Retinal pigment epithelial cell (primary cell): ENCODE data around the gene KRTAP4-11.
"Not testable (repeated sequence)": the region's sequence is repeated elsewhere in the genome, so short reads cannot be mapped to it uniquely, and the experiment has no call there.

Source experiments
- DNase-seq: peaks from one replicate; pipeline ENCODE4 v3.0.0-alpha.2; 2010; ENCODE audit warnings: low read depth
- H3K4me3 ChIP-seq: 2 replicates; pipeline ENCODE4 v1.5.1; 2011; ENCODE audit warnings: mild to moderate bottlenecking, low read length, control low read depth, moderate library complexity
- CTCF ChIP-seq: conservative IDR thresholded peaks from 2 replicates; pipeline ENCODE4 v1.5.1; 2011; ENCODE audit warnings: low read depth, low read length, control low read depth, inconsistent platforms

The KRTAP4-11 gene

GRCh38 chr17:41133880-41134735 lies 15.9 kb upstream of the KRTAP4-11 start:
- no peak for TF ChIP-seq CTCF
- no peak for DNase-seq

GRCh38 chr17:41131979-41132378 lies 13.8 kb upstream of the KRTAP4-11 start:
- DNase-seq, result no peak
- H3K4me3 ChIP-seq, result no peak overlapping the region
- TF ChIP-seq CTCF, result no peak

More at GRCh38 chr17:41133880-41134735, 15.9 kb upstream of the KRTAP4-11 start:
- H3K4me3 ChIP-seq, result no peak overlapping the region

GRCh38 chr17:41127371-41127770 lies 9.2 kb upstream of the KRTAP4-11 start:
- no peak for TF ChIP-seq CTCF
- DNase-seq, result no peak

GRCh38 chr17:41126412-41126811 lies 8.2 kb upstream of the KRTAP4-11 start:
- no peak for TF ChIP-seq CTCF
- H3K4me3 ChIP-seq, result no peak overlapping the region
- no peak for DNase-seq

More at GRCh38 chr17:41127371-41127770, 9.2 kb upstream of the KRTAP4-11 start:
- no peak overlapping the region for H3K4me3 ChIP-seq

- no peak for DNase-seq
- TF ChIP-seq CTCF, result no peak
Observed at GRCh38 chr17:41125064-41125463, 6.9 kb upstream of the KRTAP4-11 start.

GRCh38 chr17:41123991-41124371 lies 5.8 kb upstream of the KRTAP4-11 start, which contains the start of gene KRTAP4-12:
Gene KRTAP4-12, minus strand, starts transcription at chr17:41124182. Its CDS starts 60 bp downstream, at chr17:41124122.
- H3K4me3 ChIP-seq, DNase-seq: not testable (repeated sequence)

More at GRCh38 chr17:41125064-41125463, 6.9 kb upstream of the KRTAP4-11 start:
- H3K4me3 ChIP-seq, result no peak overlapping the region

GRCh38 chr17:41123292-41123990 lies 5.3 kb upstream of the KRTAP4-11 start:
- DNase-seq, H3K4me3 ChIP-seq: not testable (repeated sequence)

- no peak overlapping the region for H3K4me3 ChIP-seq
- no peak for DNase-seq
- no peak for TF ChIP-seq CTCF
Observed at GRCh38 chr17:41121742-41122141, 3.6 kb upstream of the KRTAP4-11 start.

- not testable (repeated sequence) for H3K4me3 ChIP-seq, DNase-seq
Observed at GRCh38 chr17:41119696-41120690, 1.8 kb upstream of the KRTAP4-11 start.
